Pancreas (tissue), 10 donors: ENCODE measurements around the gene GP2. TPM values are rescaled to one million over a fixed set of nuclear protein-coding genes. Genes with fewer than 3 reads are reported as not detected.
"Not testable (repeated sequence)": the region's sequence is repeated elsewhere in the genome, so short reads cannot be mapped to it uniquely, and the experiment has no call there.

Experiments
- ATAC-seq, 4 donors: fragments of 200-7000 bp; cut with Tn5 transposase; one replicate each; pipeline versions ENCODE4 v1.8.0 to v1.9.1; 2020; ENCODE audit warnings: mild to moderate bottlenecking in 4 of 4, moderate library complexity in 4 of 4
- DNase-seq, 6 donors: peaks; one replicate each; pipeline ENCODE4 v3.0.0-alpha.2; 2020
- FAIRE-seq: peaks from 2 replicates; lab custom pipeline; 2012; peaks lifted over from hg19 to GRCh38; lab: Jason Lieb, UNC
- H3K27ac ChIP-seq, 4 donors: fragments of 200-600 bp; sonication (generic); 1 replicate in 3 of 4; 2 replicates in 1 of 4; pipeline versions ENCODE4 v1.5.0 to v1.8.0; 2020
- H3K27me3 ChIP-seq, 4 donors: fragments of 200-600 bp; one replicate each; pipeline ENCODE4 v1.8.0; 2021
- H3K36me3 ChIP-seq, 3 donors: fragments of 200-600 bp; sonication (generic) in 1 of 3; one replicate each; pipeline versions ENCODE4 v1.5.0 to v1.8.0; 2020 to 2021
- H3K4me1 ChIP-seq, 3 donors: fragments of 200-600 bp; one replicate each; pipeline ENCODE4 v1.8.0; 2021
- H3K4me3 ChIP-seq, 4 donors: fragments of 200-600 bp; sonication (generic) in 2 of 4; one replicate each; pipeline versions ENCODE4 v1.5.0 to v1.8.0; 2020 to 2021
- H3K9me3 ChIP-seq, 4 donors: fragments of 200-600 bp; one replicate each; pipeline ENCODE4 v1.8.0; 2021
- CTCF ChIP-seq, 4 donors: fragments of 200-600 bp; sonication (generic) in 3 of 4; IDR thresholded peaks; one replicate each; pipeline versions ENCODE4 v1.5.0 to v1.8.0; 2021; ENCODE audit warnings: antibody characterized with exemption in 4 of 4
- WGBS, 2 donors: extraction: QIAGEN DNeasy Blood & Tissue Kit; methylation state at CpG; one replicate each; pipeline ENCODE4 v1.1.7; 2013; 5-methylcytosine and 5-hydroxymethylcytosine counted together
- intact Hi-C, 3 donors: fragments of 100-400 bp; cut with DNase I; formaldehyde crosslinking; loops; one replicate each; pipeline versions ENCODE4 v1.11.1 to v1.14.2; 2022
- polyA plus RNA-seq, 2 donors: library from polyadenylated mRNA; stranded (reverse); fragments of 200-250 nt; gene quantifications; one replicate each; pipeline ENCODE4 v1.2.3, GENCODE V29; 2013
- total RNA-seq, 6 donors: library from RNA; stranded (reverse); fragmentation: NEBNext Ultra II Directional in 4 of 6; extraction: Animal tissue kit (Norgen Biotek cat#: 25700) in 4 of 6; gene quantifications; one replicate each; pipeline versions ENCODE4 v1.2.1 to v1.2.4, GENCODE V29; 2021 to 2023
- donor health status: healthy with polysubstance abuse.
- donor health status: DM: no; HTN: no; CAD: no; lungs with moderate emphysema.
- donor health status: DM: no; HTN: no; CAD: no.
- donor health status: control.
- donor health status: control.
- donor health status: Bipolar disorder and iron deficiency.
- donor health status: DM: yes; HTN: yes; CAD: no.
- donor health status: DM: no; HTN: no; CAD: no.
- donor health status: DM: no; HTN: no; CAD: no.
- donor health status: DM: yes; HTN: yes; CAD: no.

GP2 gene
- total and polyA plus RNA-seq, 8 donors, result 7,130 to 38,505 (median 21,110) TPM

GRCh38 chr16:20315764-20316163, 11.5 kb downstream of the GP2 start:
- WGBS, 2 donors, result 60 to 82% methylated on average over 6 of the region's 6 CpGs

DNA sequence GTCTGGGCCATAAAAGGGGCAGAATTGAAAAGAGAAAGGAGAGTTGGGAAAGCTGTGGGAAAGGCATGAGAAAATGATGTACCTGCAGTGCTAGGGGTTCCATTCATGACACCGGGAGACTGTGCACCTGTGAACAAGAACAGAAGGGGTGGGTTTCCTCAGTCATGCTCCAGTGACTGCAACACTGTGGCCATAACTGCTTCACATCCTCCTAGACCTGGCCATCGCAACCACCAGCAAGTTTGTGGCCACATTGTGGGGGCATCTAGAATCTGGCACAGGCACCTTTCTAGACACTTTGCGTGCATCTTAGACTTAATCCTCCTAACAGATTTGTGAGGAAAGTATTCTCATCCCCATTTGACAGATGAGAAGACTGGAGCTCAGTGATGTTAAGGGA, 12.7 kb downstream of the GP2 start:
- H3K27me3 ChIP-seq, result no peaks in the 10 kb centered on the region
- DNase-seq, result peak in 3 of 6 donors; percentile 63 to 76 (median 70)
- no peak for TF ChIP-seq CTCF (IDR thresholded peaks at IDR 0.05)
- H3K9me3 ChIP-seq, result no peaks in the 10 kb centered on the region
- intact Hi-C loops, result no loop called here
- no peak for FAIRE-seq
- H3K27ac ChIP-seq, result no peak overlapping the region
- H3K4me1 ChIP-seq, result peaks cover 0 to 4% (median 0%) of the 10 kb centered on the region in 3 donors
- no peak overlapping the region for H3K4me3 ChIP-seq
- ATAC-seq, result peak in 1 of 4 donors; percentile 0
- H3K36me3 ChIP-seq, result peaks cover 0 to 55% (median 33%) of the 10 kb centered on the region in 3 donors
- WGBS, 2 donors, result 67 to 75% methylated on average over 3 of the region's 3 CpGs

More at GRCh38 chr16:20315764-20316163, 11.5 kb downstream of the GP2 start:
- no peaks in the 10 kb centered on the region for H3K9me3 ChIP-seq
- no peak overlapping the region for H3K4me3 ChIP-seq
- TF ChIP-seq CTCF (IDR thresholded peaks at IDR 0.05), result no peak
- FAIRE-seq, result no peak
- peaks cover 0 to 7% (median 0%) of the 10 kb centered on the region in 3 donors for H3K4me1 ChIP-seq
- H3K36me3 ChIP-seq, result peaks cover 0 to 66% (median 33%) of the 10 kb centered on the region in 3 donors
- intact Hi-C loops, result no loop called here
- DNase-seq, result peak in 3 of 6 donors; percentile 64 to 84 (median 67)
- no peak for ATAC-seq
- H3K27me3 ChIP-seq, result no peaks in the 10 kb centered on the region
- no peak overlapping the region for H3K27ac ChIP-seq

- no peaks in the 10 kb centered on the region for H3K4me1 ChIP-seq
- H3K27me3 ChIP-seq, result no peaks in the 10 kb centered on the region
- H3K9me3 ChIP-seq, result no peaks in the 10 kb centered on the region
- WGBS, 2 donors, result 59 to 66% methylated on average over 3 of the region's 3 CpGs
- no peak overlapping the region for H3K27ac ChIP-seq
- H3K4me3 ChIP-seq, result no peak overlapping the region
- intact Hi-C loops, result no loop called here
- peaks cover 0 to 47% (median 32%) of the 10 kb centered on the region in 3 donors for H3K36me3 ChIP-seq
- no peak for TF ChIP-seq CTCF (IDR thresholded peaks at IDR 0.05)
- FAIRE-seq, result no peak
- peak in 3 of 6 donors; percentile 62 to 72 (median 71) for DNase-seq
- no peak for ATAC-seq
Measured at GRCh38 chr16:20313741-20314140, 13.6 kb downstream of the GP2 start.

DNA sequence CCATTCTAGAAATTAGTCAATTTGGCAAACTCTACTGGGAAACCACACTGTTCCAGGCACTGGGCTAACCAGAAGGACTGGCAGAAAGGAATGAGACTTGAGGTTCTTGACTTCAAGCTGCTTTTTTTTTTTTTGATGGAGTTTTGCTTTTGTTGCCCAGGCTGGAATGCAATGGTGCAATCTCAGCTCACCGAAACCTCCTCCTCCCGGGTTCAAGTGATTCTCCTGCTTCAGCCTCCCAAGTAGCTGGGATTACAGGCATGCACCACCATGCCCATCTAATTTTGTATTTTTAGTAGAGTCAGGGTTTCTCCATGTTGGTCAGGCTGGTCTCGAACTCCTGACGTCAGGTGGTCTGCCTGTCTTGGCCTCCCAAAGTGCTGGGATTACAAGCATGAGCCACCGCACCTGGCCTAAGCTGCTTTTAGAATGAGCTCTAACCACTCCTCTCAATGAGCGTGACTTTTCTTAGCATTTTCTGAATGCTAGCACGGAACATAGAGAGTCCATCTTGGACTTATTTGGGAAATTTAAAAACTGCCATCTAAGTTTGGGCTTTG, 14.7 kb downstream of the GP2 start:
- intact Hi-C loops, H3K27ac ChIP-seq, H3K27me3 ChIP-seq, FAIRE-seq, H3K4me1 ChIP-seq, H3K9me3 ChIP-seq, ATAC-seq, H3K4me3 ChIP-seq: not testable (repeated sequence)
- peaks cover 0 to 35% (median 23%) of the 10 kb centered on the region in 3 donors for H3K36me3 ChIP-seq
- 65 to 78% methylated on average over 7 of the region's 7 CpGs for WGBS, 2 donors
- peak in 3 of 6 donors; percentile 73 to 84 (median 75) for DNase-seq

GRCh38 chr16:20311548-20311947, 15.8 kb downstream of the GP2 start:
- ATAC-seq (no peak), FAIRE-seq (no peak), DNase-seq (peak in 1 of 6 donors; percentile 63)
- Histone ChIP-seq H3K27ac (peak overlapping the region in 2 of 4 donors; percentile 14 to 20), H3K4me3 (no peak overlapping the region), H3K4me1 (no peaks in the 10 kb centered on the region), H3K9me3 (no peaks in the 10 kb centered on the region), H3K36me3 (peaks cover 0 to 25% (median 18%) of the 10 kb centered on the region in 3 donors), H3K27me3 (no peaks in the 10 kb centered on the region)
- WGBS, 2 donors, result 40 to 42% methylated on average over 2 of the region's 2 CpGs
- TF ChIP-seq CTCF (IDR thresholded peaks at IDR 0.05), result no peak
- intact Hi-C loops, result no loop called here
